H1 (cell line): ENCODE measurements around the gene TPSAB1. TPM values are rescaled to one million over a fixed set of nuclear protein-coding genes. Genes with fewer than 3 reads are reported as not detected.

Experiments used
- CTCF ChIA-PET: fragments of 300-600 bp; sonication (Branson Sonifier 250); formaldehyde crosslinking; loops from one replicate; lab custom pipeline; 2021; ENCODE audit not compliant: partially characterized antibody; lab: Charles Lee
- POLR2A ChIA-PET: fragments of 300-600 bp; sonication (Branson Sonifier 250); formaldehyde crosslinking; loops from one replicate; lab custom pipeline; 2021; ENCODE audit warnings: inconsistent platforms; ENCODE audit not compliant: partially characterized antibody; lab: Charles Lee
- DNase-seq, 2 experiments: peaks; one replicate each; pipeline versions ENCODE4 v3.0.0 to v3.0.0-alpha.2; 2010 to 2022; ENCODE audit warnings: low spot score in 2 of 2, low read depth in 1 of 2, mixed read lengths in 1 of 2
- FAIRE-seq: peaks from 2 replicates; lab custom pipeline; 2011; peaks lifted over from hg19 to GRCh38; lab: Jason Lieb, UNC
- H2AFZ ChIP-seq: 2 replicates; pipeline ENCODE4 v1.8.1; 2012; ENCODE audit warnings: low read length, inconsistent platforms
- H2AK5ac ChIP-seq: 2 replicates; pipeline ENCODE4 v1.6.1; 2013; ENCODE audit warnings: low read depth, low read length
- H2BK120ac ChIP-seq: replicated peaks from 2 replicates; pipeline ENCODE3; 2013; ENCODE audit warnings: low read depth, low read length, inconsistent platforms
- H2BK12ac ChIP-seq: 2 replicates; pipeline ENCODE4 v1.6.1; 2013; ENCODE audit warnings: low read depth, low read length
- H2BK15ac ChIP-seq: 2 replicates; pipeline ENCODE4 v1.6.1; 2013; ENCODE audit warnings: low read length
- H2BK20ac ChIP-seq: 2 replicates; pipeline ENCODE4 v1.6.1; 2013; ENCODE audit warnings: low read length
- H2BK5ac ChIP-seq: 2 replicates; pipeline ENCODE4 v1.6.1; 2013; ENCODE audit warnings: low read depth, low read length
- H3K14ac ChIP-seq: 2 replicates; pipeline ENCODE4 v1.6.1; 2013; ENCODE audit warnings: inconsistent platforms; ENCODE audit not compliant: insufficient read length
- H3K18ac ChIP-seq: 2 replicates; pipeline ENCODE4 v1.6.1; 2013; ENCODE audit warnings: low read length; ENCODE audit errors: extremely low read depth
- H3K23ac ChIP-seq: 2 replicates; pipeline ENCODE4 v1.6.1; 2013; ENCODE audit warnings: inconsistent platforms; ENCODE audit not compliant: insufficient read length
- H3K23me2 ChIP-seq: 2 replicates; pipeline ENCODE4 v1.6.1; 2013; ENCODE audit warnings: low read depth, low read length
- H3K27ac ChIP-seq: 2 replicates; pipeline ENCODE4 v1.6.1; 2011; ENCODE audit warnings: low read depth, low read length, inconsistent platforms
- H3K27me3 ChIP-seq, 4 experiments: replicated peaks in 1 of 4; 1 replicate in 1 of 4; 2 replicates in 3 of 4; pipeline versions ENCODE4 v1.6.1 to v1.8.1; 2011 to 2013; ENCODE audit warnings: low read length in 3 of 4, mild to moderate bottlenecking in 3 of 4, inconsistent platforms in 2 of 4, mixed read lengths in 2 of 4, moderate library complexity in 1 of 4; ENCODE audit not compliant: control insufficient read depth in 3 of 4, insufficient read depth in 3 of 4; ENCODE audit errors: extremely low read depth in 1 of 4
- H3K36me3 ChIP-seq, 4 experiments: 2 replicates each; pipeline versions ENCODE4 v1.6.1 to v1.8.1; 2011 to 2013; ENCODE audit warnings: mild to moderate bottlenecking in 4 of 4, low read length in 3 of 4, moderate library complexity in 2 of 4, control low read depth in 1 of 4, inconsistent platforms in 1 of 4; ENCODE audit not compliant: insufficient read depth in 4 of 4, control insufficient read depth in 2 of 4
- H3K4ac ChIP-seq: replicated peaks from 2 replicates; pipeline ENCODE3; 2013; ENCODE audit warnings: low read length, low read depth, mixed read lengths, inconsistent platforms; ENCODE audit not compliant: insufficient read length
- H3K4me1 ChIP-seq, 4 experiments: replicated peaks in 1 of 4; 1 replicate in 1 of 4; 2 replicates in 3 of 4; pipeline versions ENCODE4 v1.6.1 to v1.8.1; 2011 to 2013; ENCODE audit warnings: low read length in 3 of 4, inconsistent platforms in 2 of 4, mixed read lengths in 1 of 4; ENCODE audit not compliant: insufficient read depth in 4 of 4, control insufficient read depth in 3 of 4
- H3K4me2 ChIP-seq, 2 experiments: 2 replicates each; pipeline versions ENCODE4 v1.6.1 to v1.8.1; 2011 to 2013; ENCODE audit warnings: low read depth in 2 of 2, low read length in 2 of 2, control low read depth in 1 of 2, inconsistent platforms in 1 of 2, mild to moderate bottlenecking in 1 of 2; ENCODE audit not compliant: insufficient read depth in 1 of 2
- H3K4me3 ChIP-seq, 4 experiments: fragments of 200-600, 300-600 bp in 1 of 4; sonication (generic), shearing (Covaris generic), sonication (Bioruptor Twin) in 1 of 4; 2 replicates each; pipeline versions ENCODE4 v1.5.1 to v1.8.1; 2011 to 2016; ENCODE audit warnings: low read length in 4 of 4, low read depth in 3 of 4, control low read depth in 2 of 4, inconsistent platforms in 2 of 4, mild to moderate bottlenecking in 2 of 4, mixed read lengths in 1 of 4, moderate library complexity in 1 of 4; ENCODE audit not compliant: insufficient read depth in 2 of 4; ENCODE audit errors: extremely low read depth in 1 of 4
- H3K56ac ChIP-seq: replicated peaks from 2 replicates; pipeline ENCODE3; 2013; ENCODE audit warnings: low read depth, mild to moderate bottlenecking, mixed read lengths, low read length, inconsistent platforms; ENCODE audit not compliant: insufficient read length
- H3K79me1 ChIP-seq: 2 replicates; pipeline ENCODE4 v1.6.1; 2013; ENCODE audit warnings: low read depth, low read length, control low read depth
- H3K79me2 ChIP-seq, 2 experiments: 2 replicates each; pipeline versions ENCODE4 v1.6.1 to v1.8.1; 2012 to 2013; ENCODE audit warnings: low read length in 2 of 2, mild to moderate bottlenecking in 2 of 2, inconsistent platforms in 1 of 2; ENCODE audit not compliant: insufficient read depth in 2 of 2, control insufficient read depth in 1 of 2
- H3K9ac ChIP-seq, 4 experiments: replicated peaks in 1 of 4; 1 replicate in 1 of 4; 2 replicates in 3 of 4; pipeline versions ENCODE4 v1.6.1 to v1.8.1; 2011 to 2013; ENCODE audit warnings: low read depth in 3 of 4, low read length in 3 of 4, control low read depth in 2 of 4, mild to moderate bottlenecking in 2 of 4, moderate library complexity in 2 of 4, inconsistent platforms in 1 of 4; ENCODE audit errors: extremely low read depth in 1 of 4
- H3K9me3 ChIP-seq, 2 experiments: 2 replicates each; pipeline versions ENCODE4 v1.6.1 to v1.8.1; 2012 to 2013; ENCODE audit warnings: mild to moderate bottlenecking in 2 of 2, moderate library complexity in 2 of 2, control low read depth in 1 of 2, inconsistent platforms in 1 of 2, low read depth in 1 of 2, low read length in 1 of 2, mixed read lengths in 1 of 2; ENCODE audit not compliant: insufficient read depth in 2 of 2
- H4K20me1 ChIP-seq, 2 experiments: replicated peaks in 1 of 2; 2 replicates each; pipeline versions ENCODE3 to v1.8.1; 2011 to 2013; ENCODE audit warnings: inconsistent platforms in 2 of 2, low read length in 2 of 2, mild to moderate bottlenecking in 1 of 2; ENCODE audit not compliant: insufficient read depth in 2 of 2, control insufficient read depth in 1 of 2
- H4K5ac ChIP-seq: 2 replicates; pipeline ENCODE4 v1.6.1; 2013; ENCODE audit warnings: low read length, low read depth, mixed read lengths, inconsistent platforms; ENCODE audit not compliant: insufficient read length
- H4K8ac ChIP-seq: 2 replicates; pipeline ENCODE4 v1.8.0; 2013; ENCODE audit warnings: mild to moderate bottlenecking, moderate library complexity, low read length, inconsistent platforms; ENCODE audit not compliant: insufficient read depth; ENCODE audit errors: extremely low read depth
- H4K91ac ChIP-seq: replicated peaks from 2 replicates; pipeline ENCODE3; 2013; ENCODE audit warnings: low read length, mixed read lengths, inconsistent platforms; ENCODE audit not compliant: insufficient read length
- ATF2 ChIP-seq: IDR thresholded peaks from 2 replicates; pipeline ENCODE4 v1.6.1; 2012; ENCODE audit warnings: low read length, inconsistent platforms
- CBX8 ChIP-seq: fragments of 300-800, 300-1000 bp; sonication (generic); IDR thresholded peaks from 2 replicates; pipeline ENCODE4 v1.7.1; 2016; ENCODE audit warnings: low read depth, low read length, borderline replicate concordance
- CHD1 ChIP-seq: IDR thresholded peaks from 2 replicates; pipeline ENCODE4 v1.6.1; 2012; ENCODE audit warnings: low read depth, low read length, improper control_type of control experiment
- CHD2 ChIP-seq: IDR thresholded peaks from 2 replicates; pipeline ENCODE4 v1.6.1; 2012; ENCODE audit warnings: low read length, improper control_type of control experiment
- HDAC2 ChIP-seq, 2 experiments: fragments of 300-600 bp in 1 of 2; sonication (generic) in 1 of 2; IDR thresholded peaks; 2 replicates each; pipeline ENCODE4 v1.6.1; 2011 to 2012; ENCODE audit warnings: low read depth in 2 of 2, low read length in 2 of 2, mild to moderate bottlenecking in 2 of 2, moderate library complexity in 2 of 2, borderline replicate concordance in 1 of 2, inconsistent platforms in 1 of 2
- KDM4A ChIP-seq: IDR thresholded peaks from one replicate; pipeline ENCODE4 v1.7.1; 2012; ENCODE audit warnings: low read depth, mild to moderate bottlenecking, moderate library complexity, low read length, inconsistent platforms; ENCODE audit not compliant: severe bottlenecking
- POLR2A ChIP-seq, 2 experiments: IDR thresholded peaks; 1 replicate in 1 of 2; 2 replicates in 1 of 2; pipeline ENCODE4 v1.6.1; 2011; ENCODE audit warnings: low read depth in 2 of 2, low read length in 2 of 2, mild to moderate bottlenecking in 2 of 2; ENCODE audit errors: control extremely low read depth in 1 of 2
- RFX5 ChIP-seq: IDR thresholded peaks from 2 replicates; pipeline ENCODE4 v1.6.1; 2011; ENCODE audit warnings: low read depth, low read length, improper control_type of control experiment, borderline replicate concordance
- SRF ChIP-seq: IDR thresholded peaks from 2 replicates; pipeline ENCODE4 v1.6.1; 2011; ENCODE audit warnings: mild to moderate bottlenecking, low read depth, low read length, moderate library complexity
- TAF1 ChIP-seq: IDR thresholded peaks from 2 replicates; pipeline ENCODE4 v1.6.1; 2011; ENCODE audit warnings: mild to moderate bottlenecking, low read depth, low read length
- TAF7 ChIP-seq: optimal IDR thresholded peaks from 2 replicates; pipeline ENCODE3; 2011; ENCODE audit warnings: low read depth, mild to moderate bottlenecking, inconsistent platforms, low read length, moderate library complexity, borderline replicate concordance
- TEAD4 ChIP-seq: IDR thresholded peaks from 2 replicates; pipeline ENCODE4 v1.6.1; 2012; ENCODE audit warnings: low read depth, low read length, inconsistent platforms, mixed read lengths
- WGBS, 2 experiments: shearing (Covaris generic) in 1 of 2; methylation state at CpG; one replicate each; pipeline versions ENCODE4 v1.1.6 to v1.1.7; 2013 to 2015; ENCODE audit warnings: low lambda C conversion rate in 2 of 2, mixed read lengths in 2 of 2, inconsistent platforms in 1 of 2, low coverage in 1 of 2, missing lambda C conversion rate in 1 of 2; ENCODE audit not compliant: insufficient replicate concordance in 2 of 2, insufficient coverage in 1 of 2, insufficient read length in 1 of 2; ENCODE audit errors: extremely low coverage in 1 of 2, missing lambda C conversion rate in 1 of 2; 5-methylcytosine and 5-hydroxymethylcytosine counted together
- polyA plus RNA-seq, 7 experiments: library from polyadenylated mRNA; depleted of rRNA in 3 of 7; stranded (reverse) in 5 of 7; unstranded in 2 of 7; fragments of >200 nt in 5 of 7; fragments of 200-250 nt in 2 of 7; gene quantifications; 1 replicate in 5 of 7; 2 replicates in 1 of 7; 4 replicates in 1 of 7; pipeline versions ENCODE4 v1.2.1 to v1.2.3, GENCODE V29; 2011 to 2013; ENCODE audit warnings: missing spikeins in 2 of 7, mixed read lengths in 2 of 7
- total RNA-seq: library from RNA; stranded (reverse); fragmentation: NEBNext Ultra II Directional; extraction: Animal tissue kit (Norgen Biotek cat#: 25700); gene quantifications from 2 replicates; pipeline ENCODE4 v1.2.1, GENCODE V29; 2021

The TPSAB1 gene
- total and polyA plus RNA-seq, 2 of the 8 experiments (the other 6 are each of a cell fraction or from before 2014, with no cell fraction given): 0.09 TPM; not detected in 1

- H3K4me2 ChIP-seq: no peak overlapping the region
- no peak for DNase-seq
Observed at GRCh38 chr16:1195393-1195666, 45.2 kb upstream of the TPSAB1 start.

More at GRCh38 chr16:1195393-1195666, 45.2 kb upstream of the TPSAB1 start:
- Histone ChIP-seq H3K56ac (no peak overlapping the region), H3K79me1 (no peaks in the 10 kb centered on the region; the same call in 1 of the 2 replicates), H2AK5ac (no peak overlapping the region), H3K23ac (no peak overlapping the region), H2BK20ac (no peak overlapping the region), H3K27ac (no peak overlapping the region), H2AFZ (no peak overlapping the region), H4K8ac (no peak overlapping the region), H2BK12ac (no peak overlapping the region), H4K91ac (no peak overlapping the region), H2BK5ac (no peak overlapping the region), H4K5ac (no peak overlapping the region), H3K4ac (no peak overlapping the region), H3K14ac (no peak overlapping the region), H3K18ac (no peak overlapping the region), H3K79me2 (no peaks in the 10 kb centered on the region), H2BK15ac (no peak overlapping the region), H3K27me3 (no peaks in the 10 kb centered on the region), H3K9me3 (no peaks in the 10 kb centered on the region), H3K36me3 (peaks cover 0 to 2% (median under 1%) of the 10 kb centered on the region in 4 experiments; a peak in 3 of 8 replicates), H3K23me2 (no peaks in the 10 kb centered on the region), H3K9ac (no peak overlapping the region), H3K4me3 (no peak overlapping the region), H4K20me1 (peaks cover 11 to 38% of the 10 kb centered on the region in 2 experiments), H2BK120ac (no peak overlapping the region)
- ChIA-PET POLR2A (no interaction called here), CTCF (interaction anchor here (0.6 to 1.9 kb wide), 7 partner anchors 10 to 177 kb away, joined by 3 to 16 read pairs (median 4); no protein-coding TSS in a partner anchor)
- FAIRE-seq: no peak
- WGBS, 2 experiments: 97% methylated on average over 8 of the region's 14 CpGs; no CpG with 5 or more reads in 1 of the 2 experiments
- TF ChIP-seq CHD1 (no peak), TAF1 (no peak), CBX8 (no peak), ATF2 (no peak), HDAC2 (IDR thresholded peaks at IDR 0.05; ENCODE audit: borderline replicate concordance in 1 of 2, low read depth in 2 of 2, low read length in 2 of 2) (no peak), POLR2A (IDR thresholded peaks at IDR 0.05; ENCODE audit: control extremely low read depth in 1 of 2, low read depth in 2 of 2, low read length in 2 of 2) (no peak), TEAD4 (no peak), CHD2 (no peak), RFX5 (no peak), SRF (no peak), TAF7 (no peak), KDM4A (no peak)
- TF ChIP-seq, all 59 proteins: peak for 0
- peaks cover 0 to 9% (median 2%) of the 10 kb centered on the region in 4 experiments; a peak in 4 of 7 replicates for H3K4me1 ChIP-seq
